Spleen (tissue), 11 donors: ENCODE measurements around the gene P2RX4. TPM values are rescaled to one million over a fixed set of nuclear protein-coding genes. Genes with fewer than 3 reads are reported as not detected.
A peak's percentile ranks its signal among the peaks of the same experiment; 100 is the strongest.

Experiments used
- DNase-seq: peaks from one replicate; pipeline ENCODE4 v3.0.0-alpha.2; 2020
- H3K27ac ChIP-seq, 8 donors: fragments of 200-600 bp; sonication (generic) in 7 of 8; 1 replicate in 4 of 8; 2 replicates in 4 of 8; pipeline versions ENCODE4 v1.5.0 to v1.8.0; 2016 to 2021; ENCODE audit warnings: inconsistent platforms in 4 of 8, mild to moderate bottlenecking in 4 of 8, moderate library complexity in 1 of 8
- H3K27me3 ChIP-seq, 7 donors: fragments of 200-600 bp; sonication (generic) in 6 of 7; replicated peaks in 1 of 7; 1 replicate in 4 of 7; 2 replicates in 3 of 7; pipeline versions ENCODE4 v1.5.0 to v1.8.0; 2016 to 2021; ENCODE audit warnings: inconsistent platforms in 3 of 7, mild to moderate bottlenecking in 1 of 7
- H3K36me3 ChIP-seq, 6 donors: fragments of 200-600 bp; sonication (generic) in 5 of 6; 1 replicate in 4 of 6; 2 replicates in 2 of 6; pipeline versions ENCODE4 v1.5.0 to v1.8.0; 2016 to 2021; ENCODE audit warnings: inconsistent platforms in 2 of 6
- H3K4me1 ChIP-seq, 6 donors: fragments of 200-600 bp; sonication (generic) in 5 of 6; 1 replicate in 3 of 6; 2 replicates in 3 of 6; pipeline versions ENCODE4 v1.5.0 to v1.8.0; 2016 to 2021; ENCODE audit warnings: inconsistent platforms in 3 of 6
- H3K4me3 ChIP-seq, 8 donors: fragments of 200-600 bp; sonication (generic) in 7 of 8; 1 replicate in 4 of 8; 2 replicates in 4 of 8; pipeline versions ENCODE4 v1.5.0 to v1.8.0; 2016 to 2021; ENCODE audit warnings: inconsistent platforms in 4 of 8, mild to moderate bottlenecking in 4 of 8, moderate library complexity in 2 of 8
- H3K9me3 ChIP-seq, 8 donors: fragments of 200-600 bp; sonication (generic) in 7 of 8; 1 replicate in 4 of 8; 2 replicates in 4 of 8; pipeline versions ENCODE4 v1.5.0 to v1.8.0; 2016 to 2021; ENCODE audit warnings: inconsistent platforms in 4 of 8
- CTCF ChIP-seq, 11 experiments: fragments of 200-600 bp in 7 of 11; fragments of 450-650 bp in 4 of 11; sonication (generic) in 4 of 11; IDR thresholded peaks in 8 of 11; conservative IDR thresholded peaks in 3 of 11; 1 replicate in 7 of 11; 2 replicates in 4 of 11; pipeline versions ENCODE4 v1.4.0 to v1.8.0; 2016 to 2021; ENCODE audit warnings: antibody characterized with exemption in 11 of 11, inconsistent platforms in 4 of 11, mild to moderate bottlenecking in 1 of 11
- POLR2A ChIP-seq, 3 donors: fragments of 450-650 bp; IDR thresholded peaks; one replicate each; pipeline ENCODE4 v1.5.1; 2017; ENCODE audit warnings: antibody characterized with exemption in 3 of 3, mild to moderate bottlenecking in 1 of 3
- POLR2AphosphoS5 ChIP-seq, 3 donors: sonication (generic); formaldehyde crosslinking; IDR thresholded peaks; one replicate each; pipeline ENCODE4 v1.5.1; 2017; ENCODE audit warnings: antibody characterized with exemption in 3 of 3
- WGBS, 5 donors: extraction: QIAGEN DNeasy Blood & Tissue Kit in 3 of 5; methylation state at CpG; one replicate each; pipeline versions ENCODE4 v1.1.5 to v1.1.7; 2013 to 2018; 5-methylcytosine and 5-hydroxymethylcytosine counted together
- intact Hi-C: fragments of 100-400 bp; cut with DNase I; formaldehyde crosslinking; loops from one replicate; pipeline ENCODE4 v1.15.0; 2023; ENCODE audit warnings: low total_unique reads
- polyA plus RNA-seq, 3 donors: library from polyadenylated mRNA; stranded (reverse); fragments of 200-250 nt; gene quantifications; one replicate each; pipeline ENCODE4 v1.2.1, GENCODE V29; 2013
- total RNA-seq, 7 donors: library from RNA; depleted of rRNA in 3 of 7; stranded (reverse); fragments of >200 nt in 3 of 7; fragmentation: NEBNext Ultra II Directional in 4 of 7; extraction: Animal tissue kit (Norgen Biotek cat#: 25700) in 4 of 7; gene quantifications; one replicate each; pipeline versions ENCODE4 v1.1.0 to v1.2.1, GENCODE V29; 2016 to 2021
- donor health status: healthy with polysubstance abuse.
- donor health status: DM: no; HTN: no; CAD: no; lungs with moderate emphysema.
- donor health status: DM: no; HTN: no; CAD: no.
- donor health status: Bipolar disorder and iron deficiency.
- donor health status: healthy.
- donor health status: DM: no; HTN: no; CAD: no.
- donor health status: DM: yes; HTN: yes; CAD: no.

Gene P2RX4
- total and polyA plus RNA-seq, 10 donors: 12.0 to 97.9 (median 34.8) TPM

DNA sequence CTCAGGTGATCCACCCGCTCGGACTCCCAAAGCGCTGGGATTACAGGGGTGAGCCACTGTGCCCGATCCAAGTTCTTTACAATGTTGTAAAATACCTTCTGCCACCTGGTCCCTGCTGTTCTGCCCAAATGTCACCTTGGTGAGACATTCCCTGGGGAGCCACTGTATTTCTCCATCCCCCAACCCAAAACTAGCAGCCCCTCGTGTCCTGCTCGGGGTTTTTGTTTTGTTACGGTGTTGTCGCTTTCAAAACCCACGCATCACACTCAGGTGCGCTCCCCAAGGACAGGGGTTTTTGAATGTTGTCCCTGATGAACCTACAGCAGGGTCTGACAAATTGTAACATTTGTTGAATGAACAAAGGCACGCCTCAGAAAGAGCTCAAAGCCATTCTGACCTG is 49.1 kb downstream of the P2RX4 start:
- Histone ChIP-seq H3K4me1 (no peaks in the 10 kb centered on the region), H3K27me3 (no peaks in the 10 kb centered on the region), H3K4me3 (no peak overlapping the region), H3K36me3 (peaks cover 0 to 98% (median 76%) of the 10 kb centered on the region in 6 donors), H3K27ac (no peak overlapping the region), H3K9me3 (no peaks in the 10 kb centered on the region)
- TF ChIP-seq POLR2A (IDR thresholded peaks at IDR 0.05) (no peak), CTCF (IDR thresholded peaks at IDR 0.05 in 8 of 11, conservative IDR thresholded peaks at IDR 0.05 in 3 of 11) (no peak), POLR2AphosphoS5 (IDR thresholded peaks at IDR 0.05) (no peak)
- intact Hi-C loops: no loop called here
- 92 to 98% (median 93%) methylated on average over 11 of the region's 11 CpGs for WGBS, 5 donors
- DNase-seq: no peak

DNA sequence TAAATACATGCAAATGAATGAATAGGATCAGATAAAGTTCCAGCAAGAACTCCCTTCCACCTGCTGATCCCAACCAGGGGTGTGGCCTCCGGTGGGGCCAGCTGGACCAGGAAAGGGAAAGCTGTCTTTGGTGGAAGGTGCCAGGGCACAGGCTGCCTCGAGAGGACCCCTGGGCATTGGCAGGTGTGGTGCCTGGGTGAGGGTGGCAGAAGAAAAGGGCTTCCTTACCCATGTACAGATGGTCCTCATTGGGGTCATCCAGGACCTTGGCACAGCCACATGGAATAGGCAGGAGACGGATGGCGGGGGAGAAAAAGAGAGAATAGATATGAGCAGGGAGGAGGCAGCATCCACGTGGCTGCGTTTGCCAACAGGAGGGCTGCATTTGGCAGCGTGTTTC is 50.2 kb downstream of the P2RX4 start:
- no peaks in the 10 kb centered on the region for H3K4me1 ChIP-seq
- WGBS, 5 donors: 90 to 96% (median 92%) methylated on average over 7 of the region's 7 CpGs
- no peaks in the 10 kb centered on the region for H3K27me3 ChIP-seq
- H3K9me3 ChIP-seq: no peaks in the 10 kb centered on the region
- H3K27ac ChIP-seq: no peak overlapping the region
- peaks cover 0 to 99% (median 69%) of the 10 kb centered on the region in 6 donors for H3K36me3 ChIP-seq
- no peak for DNase-seq
- TF ChIP-seq CTCF (IDR thresholded peaks at IDR 0.05 in 8 of 11, conservative IDR thresholded peaks at IDR 0.05 in 3 of 11) (no peak), POLR2A (IDR thresholded peaks at IDR 0.05) (no peak), POLR2AphosphoS5 (IDR thresholded peaks at IDR 0.05) (no peak)
- no peak overlapping the region for H3K4me3 ChIP-seq
- intact Hi-C loops: no loop called here

- 91 to 95% (median 93%) methylated on average over 5 to 6 of the region's 6 CpGs for WGBS, 5 donors
- H3K36me3 ChIP-seq: peaks cover 0 to 100% (median 72%) of the 10 kb centered on the region in 6 donors
- no peaks in the 10 kb centered on the region for H3K9me3 ChIP-seq
- no peak overlapping the region for H3K27ac ChIP-seq
- peak in 1 of 3 donors; percentile 12 for TF ChIP-seq POLR2AphosphoS5 (IDR thresholded peaks at IDR 0.05)
- no peak for TF ChIP-seq POLR2A (IDR thresholded peaks at IDR 0.05)
- intact Hi-C loops: no loop called here
- no peaks in the 10 kb centered on the region for H3K27me3 ChIP-seq
- no peak for DNase-seq
- H3K4me1 ChIP-seq: no peaks in the 10 kb centered on the region
- H3K4me3 ChIP-seq: no peak overlapping the region
These were observed 51.5 kb downstream of the P2RX4 start for GRCh38 chr12:121261398-121261797.

- 91 to 97% (median 95%) methylated on average over 10 of the region's 10 CpGs for WGBS, 5 donors
- DNase-seq: no peak
- H3K36me3 ChIP-seq: peaks cover 0 to 100% (median 79%) of the 10 kb centered on the region in 6 donors
These were observed 53.4 kb downstream of the P2RX4 start for GRCh38 chr12:121263206-121263935.

More at GRCh38 chr12:121263206-121263935, 53.4 kb downstream of the P2RX4 start:
- H3K9me3 ChIP-seq: no peaks in the 10 kb centered on the region
- no peak overlapping the region for H3K27ac ChIP-seq
- H3K4me3 ChIP-seq: no peak overlapping the region
- intact Hi-C loops: no loop called here
- no peaks in the 10 kb centered on the region for H3K27me3 ChIP-seq
- TF ChIP-seq POLR2A (IDR thresholded peaks at IDR 0.05) (no peak), CTCF (IDR thresholded peaks at IDR 0.05 in 8 of 11, conservative IDR thresholded peaks at IDR 0.05 in 3 of 11) (no peak), POLR2AphosphoS5 (IDR thresholded peaks at IDR 0.05) (no peak)
- H3K4me1 ChIP-seq: no peaks in the 10 kb centered on the region
